Nephron (organoid): ENCODE data around the gene UBE2L5.

Experiments
- H3K27ac Mint-ChIP-seq, 3 experiments: 2 replicates each; pipeline ENCODE4 v1.8.0; 2020; ENCODE audit warnings: mixed read lengths in 3 of 3, mild to moderate bottlenecking in 2 of 3, moderate library complexity in 1 of 3
- H3K27me3 Mint-ChIP-seq: 2 replicates; pipeline ENCODE4 v1.8.0; 2021; ENCODE audit warnings: low read depth, mild to moderate bottlenecking, moderate library complexity, mixed read lengths
- H3K36me3 Mint-ChIP-seq: 2 replicates; pipeline ENCODE4 v1.8.0; 2020; ENCODE audit warnings: low read depth, mixed read lengths
- H3K4me1 Mint-ChIP-seq: 2 replicates; pipeline ENCODE4 v1.8.0; 2020; ENCODE audit warnings: mixed read lengths
- H3K4me3 Mint-ChIP-seq, 3 experiments: 2 replicates each; pipeline ENCODE4 v1.8.0; 2020; ENCODE audit warnings: mild to moderate bottlenecking in 3 of 3, mixed read lengths in 3 of 3, moderate library complexity in 2 of 3
- H3K9me3 Mint-ChIP-seq: 2 replicates; pipeline ENCODE4 v1.8.0; 2020; ENCODE audit warnings: mixed read lengths
- CTCF ChIP-seq, 3 experiments: fragments of 200-600 bp; sonication (generic); IDR thresholded peaks; one replicate each; pipeline ENCODE4 v1.5.0; 2021; ENCODE audit warnings: antibody characterized with exemption in 3 of 3; ENCODE audit not compliant: unreplicated experiment in 3 of 3

Gene UBE2L5

GRCh38 chr13:30473675-30474074 is 51.4 kb downstream of the UBE2L5 start:
- no peaks in the 10 kb centered on the region for H3K27me3 Mint-ChIP-seq

GRCh38 chr13:30477346-30478195 is 55.3 kb downstream of the UBE2L5 start:
- H3K36me3 Mint-ChIP-seq, result no peaks in the 10 kb centered on the region
- H3K4me1 Mint-ChIP-seq, result peaks cover 7% of the 10 kb centered on the region
- no peak overlapping the region for H3K4me3 Mint-ChIP-seq
- H3K9me3 Mint-ChIP-seq, result no peaks in the 10 kb centered on the region
- H3K27me3 Mint-ChIP-seq, result no peaks in the 10 kb centered on the region
- no peak for TF ChIP-seq CTCF (IDR thresholded peaks at IDR 0.05; ENCODE audit: unreplicated experiment in 3 of 3)
- peak overlapping the region in 1 of 3 experiments; percentile 42 for H3K27ac Mint-ChIP-seq

More at GRCh38 chr13:30473675-30474074, 51.4 kb downstream of the UBE2L5 start:
- Mint-ChIP-seq H3K36me3 (no peaks in the 10 kb centered on the region), H3K27ac (no peak overlapping the region), H3K4me1 (peaks cover 7% of the 10 kb centered on the region), H3K4me3 (no peak overlapping the region), H3K9me3 (no peaks in the 10 kb centered on the region)
- no peak for TF ChIP-seq CTCF (IDR thresholded peaks at IDR 0.05; ENCODE audit: unreplicated experiment in 3 of 3)
